HCT116 (cell line): Measurements from ENCODE around the gene TRAPPC14. TPM values are rescaled to one million over a fixed set of nuclear protein-coding genes. Genes with fewer than 3 reads are reported as not detected.

Experiments
- ATAC-seq: fragments of 200-7000 bp; cut with Tn5 transposase; 2 replicates; pipeline ENCODE4 v1.9.1; 2020; ENCODE audit warnings: mild to moderate bottlenecking, moderate library complexity
- BruUV-seq: library from RNA; stranded (reverse); fragments of 400-500 nt; replicated peaks from 2 replicates; lab custom pipeline; 2021; lab: Mats Ljungman, UMichigan
- CTCF ChIA-PET: fragments of 300-600 bp; sonication (Branson Sonifier 250); formaldehyde crosslinking; loops from one replicate; lab custom pipeline; 2021; ENCODE audit warnings: antibody characterized with exemption; lab: Charles Lee
- POLR2A ChIA-PET: fragments of 300-600, 350-600 bp; sonication (Branson Sonifier 250); formaldehyde crosslinking; loops from one replicate; lab custom pipeline; 2021; ENCODE audit warnings: antibody characterized with exemption; lab: Charles Lee
- RAD21 ChIA-PET, 2 experiments: fragments of 300-600 bp; sonication (Branson Sonifier 250); formaldehyde crosslinking; loops; one replicate each; lab custom pipeline; 2023; ENCODE audit warnings: low total read pairs in 2 of 2; ENCODE audit not compliant: uncharacterized antibody in 2 of 2, unreplicated experiment in 2 of 2, low non-redundant PET in 1 of 2; lab: Charles Lee
- DNase-seq: peaks from one replicate; pipeline ENCODE4 v3.0.0-alpha.2; 2010; ENCODE audit warnings: low read depth, low spot score
- H2AFZ ChIP-seq: fragments of 200-600 bp; shearing (Covaris generic), sonication (generic); 2 replicates; pipeline ENCODE4 v1.6.1; 2017; ENCODE audit warnings: low read depth, mixed run types, mixed read lengths, antibody characterized with exemption, low read length; ENCODE audit not compliant: poor library complexity, severe bottlenecking
- H3K27ac ChIP-seq: 2 replicates; pipeline ENCODE4 v1.5.1; 2012; ENCODE audit warnings: low read depth, low read length
- H3K27me3 ChIP-seq: fragments of 200-600 bp; sonication (generic); 2 replicates; pipeline ENCODE4 v1.6.1; 2016; ENCODE audit warnings: mixed run types, low read length, mixed read lengths; ENCODE audit not compliant: insufficient read depth
- H3K36me3 ChIP-seq, 2 experiments: fragments of 200-500 bp in 1 of 2; fragments of 200-600 bp in 1 of 2; sonication (Bioruptor generic) in 1 of 2; sonication (generic) in 1 of 2; 2 replicates each; pipeline versions ENCODE4 v1.5.1 to v1.6.1; 2014 to 2016; ENCODE audit warnings: low read length in 2 of 2, inconsistent platforms in 1 of 2, mixed read lengths in 1 of 2, mixed run types in 1 of 2; ENCODE audit not compliant: insufficient read depth in 2 of 2, control insufficient read depth in 1 of 2
- H3K4me1 ChIP-seq, 2 experiments: fragments of 200-600 bp in 1 of 2; sonication (generic) in 1 of 2; 2 replicates each; pipeline versions ENCODE4 v1.5.1 to v1.6.1; 2012 to 2017; ENCODE audit warnings: low read length in 2 of 2, inconsistent platforms in 1 of 2, mild to moderate bottlenecking in 1 of 2, mixed read lengths in 1 of 2, mixed run types in 1 of 2, moderate library complexity in 1 of 2; ENCODE audit not compliant: insufficient read depth in 2 of 2, control insufficient read depth in 1 of 2
- H3K4me2 ChIP-seq: fragments of 200-600 bp; sonication (generic); 2 replicates; pipeline ENCODE4 v1.6.1; 2017; ENCODE audit warnings: mixed run types, low read length, mixed read lengths
- H3K4me3 ChIP-seq, 2 experiments: fragments of 200-600 bp in 1 of 2; sonication (generic) in 1 of 2; replicated peaks in 1 of 2; 2 replicates each; pipeline ENCODE4 v1.5.1; 2011 to 2016; ENCODE audit warnings: low read length in 2 of 2, control low read depth in 1 of 2, low read depth in 1 of 2, mild to moderate bottlenecking in 1 of 2, mixed read lengths in 1 of 2, mixed run types in 1 of 2
- H3K79me2 ChIP-seq: fragments of 200-600 bp; sonication (generic); 2 replicates; pipeline ENCODE4 v1.6.1; 2017; ENCODE audit warnings: mild to moderate bottlenecking, mixed run types, low read length, moderate library complexity, mixed read lengths; ENCODE audit not compliant: insufficient read depth
- H3K9ac ChIP-seq: fragments of 200-600 bp; sonication (generic); 2 replicates; pipeline ENCODE4 v1.6.1; 2016; ENCODE audit warnings: low read length, mixed read lengths
- H3K9me2 ChIP-seq: fragments of 200-600 bp; sonication (generic), shearing (Covaris generic); 2 replicates; pipeline ENCODE4 v1.6.1; 2017; ENCODE audit warnings: mixed run types, mild to moderate bottlenecking, moderate library complexity; ENCODE audit not compliant: insufficient read depth
- H3K9me3 ChIP-seq, 2 experiments: fragments of 200-500 bp in 1 of 2; fragments of 200-600 bp in 1 of 2; sonication (Bioruptor generic) in 1 of 2; sonication (generic) in 1 of 2; 2 replicates each; pipeline ENCODE4 v1.6.1; 2014 to 2017; ENCODE audit warnings: low read length in 2 of 2, mixed read lengths in 2 of 2, inconsistent platforms in 1 of 2, low read depth in 1 of 2, mild to moderate bottlenecking in 1 of 2, mixed run types in 1 of 2, moderate library complexity in 1 of 2; ENCODE audit not compliant: control insufficient read depth in 1 of 2, insufficient read depth in 1 of 2
- H4K20me1 ChIP-seq: fragments of 200-600 bp; sonication (generic), shearing (Covaris generic); 2 replicates; pipeline ENCODE4 v1.6.1; 2017; ENCODE audit warnings: mixed run types, mild to moderate bottlenecking, moderate library complexity; ENCODE audit not compliant: insufficient read depth
- CEBPB ChIP-seq: IDR thresholded peaks from 2 replicates; pipeline ENCODE4 v1.6.1; 2012; ENCODE audit warnings: low read depth
- EGR1 ChIP-seq: IDR thresholded peaks from 2 replicates; pipeline ENCODE4 v1.6.1; 2012; ENCODE audit warnings: low read depth
- ELF1 ChIP-seq: IDR thresholded peaks from 2 replicates; pipeline ENCODE4 v1.6.1; 2012; ENCODE audit warnings: low read depth, borderline replicate concordance
- EZH2phosphoT487 ChIP-seq: fragments of 200-600 bp; IDR thresholded peaks from 2 replicates; pipeline ENCODE4 v1.6.1; 2018; ENCODE audit warnings: antibody characterized with exemption, borderline replicate concordance
- MAX ChIP-seq: IDR thresholded peaks from 2 replicates; pipeline ENCODE4 v1.6.1; 2012
- POLR2AphosphoS5 ChIP-seq: IDR thresholded peaks from 2 replicates; pipeline ENCODE4 v1.6.1; 2011; ENCODE audit warnings: mild to moderate bottlenecking, low read depth, low read length, moderate library complexity
- REST ChIP-seq: IDR thresholded peaks from 2 replicates; pipeline ENCODE4 v1.6.1; 2012; ENCODE audit warnings: low read depth
- SRF ChIP-seq: IDR thresholded peaks from 2 replicates; pipeline ENCODE4 v1.6.1; 2012; ENCODE audit warnings: low read depth
- YY1 ChIP-seq: IDR thresholded peaks from 2 replicates; pipeline ENCODE4 v1.6.1; 2011; ENCODE audit warnings: low read length, low read depth, moderate library complexity, mild to moderate bottlenecking; ENCODE audit not compliant: insufficient replicate concordance; ENCODE audit errors: extremely low read depth
- ZBTB33 ChIP-seq: IDR thresholded peaks from 2 replicates; pipeline ENCODE4 v1.6.1; 2011; ENCODE audit warnings: mild to moderate bottlenecking, low read length, moderate library complexity; ENCODE audit not compliant: insufficient replicate concordance; ENCODE audit errors: extremely low read depth
- ZFX ChIP-seq: fragments of 450-650 bp; IDR thresholded peaks from 2 replicates; pipeline ENCODE4 v1.6.1; 2017
- intact Hi-C: fragments of 100-400 bp; cut with micrococcal nuclease; formaldehyde crosslinking; loops from 2 replicates; pipeline ENCODE4 v1.10.0; 2022
- total RNA-seq: library from RNA; stranded (reverse); gene quantifications from one replicate; pipeline ENCODE4 v1.2.1, GENCODE V29; 2021; ENCODE audit not compliant: unreplicated experiment

Gene TRAPPC14
- total RNA-seq, 1 experiment from 2014 or later = 23.2 TPM

GRCh38 chr7:100171087-100171681, 12.7 kb upstream of the TRAPPC14 start (continued):
- TF ChIP-seq MAX (no peak), ELF1 (no peak)

- BruUV-seq = no TSS peak
- H2AFZ ChIP-seq = no peak overlapping the region
- no peaks in the 10 kb centered on the region for H3K9me2 ChIP-seq
- RAD21 ChIA-PET = no interaction called here
- H3K4me3 ChIP-seq = no peak overlapping the region
- DNase-seq (no peak), ATAC-seq (no peak)
- H3K9me3 ChIP-seq = no peaks in the 10 kb centered on the region
- peaks cover 0 to 6% of the 10 kb centered on the region in 2 experiments; a peak in 1 of 4 replicates for H3K4me1 ChIP-seq
- no peak overlapping the region for H3K4me2 ChIP-seq
- no peaks in the 10 kb centered on the region for H3K36me3 ChIP-seq
- POLR2A ChIA-PET = no interaction called here
- no peaks in the 10 kb centered on the region for H4K20me1 ChIP-seq
- CTCF ChIA-PET = no interaction called here
- H3K9ac ChIP-seq = no peak overlapping the region
- H3K27me3 ChIP-seq = no peaks in the 10 kb centered on the region
- no peak for TF ChIP-seq CEBPB
- no peak for TF ChIP-seq EZH2phosphoT487
- TF ChIP-seq ZFX = no peak
- TF ChIP-seq REST = no peak
- TF ChIP-seq EGR1 = no peak
- no peak for TF ChIP-seq POLR2AphosphoS5
- TF ChIP-seq ZBTB33 = no peak
- TF ChIP-seq SRF = no peak
- TF ChIP-seq YY1 = no peak
- intact Hi-C loops = no loop called here
- no peaks in the 10 kb centered on the region for H3K79me2 ChIP-seq
- no peak overlapping the region for H3K27ac ChIP-seq
These were observed 11.8 kb upstream of the TRAPPC14 start for GRCh38 chr7:100170101-100170897.
